Tibial nerve (tissue), 4 donors: ENCODE results near the gene BNC1. TPM values are rescaled to one million over a fixed set of nuclear protein-coding genes. Genes with fewer than 3 reads are reported as not detected.

Source experiments
- DNase-seq, 2 donors: peaks; one replicate each; pipeline ENCODE4 v3.0.0-alpha.2; 2019; ENCODE audit warnings: low spot score in 2 of 2
- H3K27ac ChIP-seq, 4 donors: fragments of 200-600 bp; sonication (generic) in 3 of 4; one replicate each; pipeline ENCODE4 v1.5.1; 2017 to 2019; ENCODE audit warnings: mild to moderate bottlenecking in 1 of 4
- H3K27me3 ChIP-seq, 2 donors: fragments of 200-600 bp; sonication (generic) in 1 of 2; one replicate each; pipeline versions ENCODE4 v1.5.1 to v1.6.0; 2017 to 2019
- H3K36me3 ChIP-seq, 3 donors: fragments of 200-600 bp; sonication (generic); one replicate each; pipeline ENCODE4 v1.5.1; 2018 to 2019
- H3K4me1 ChIP-seq, 4 donors: fragments of 200-600 bp; sonication (generic) in 3 of 4; one replicate each; pipeline ENCODE4 v1.5.1; 2017 to 2019
- H3K4me3 ChIP-seq, 4 donors: fragments of 200-600 bp; sonication (generic) in 3 of 4; one replicate each; pipeline ENCODE4 v1.5.1; 2017 to 2019; ENCODE audit warnings: mild to moderate bottlenecking in 1 of 4, moderate library complexity in 1 of 4
- H3K9me3 ChIP-seq, 4 donors: fragments of 200-600 bp; sonication (generic) in 3 of 4; one replicate each; pipeline ENCODE4 v1.5.1; 2017 to 2019
- CTCF ChIP-seq, 5 experiments: fragments of 200-600 bp in 3 of 5; fragments of 450-650 bp in 2 of 5; sonication (generic) in 3 of 5; IDR thresholded peaks; one replicate each; pipeline ENCODE4 v1.5.1; 2016 to 2019; ENCODE audit warnings: antibody characterized with exemption in 5 of 5, mild to moderate bottlenecking in 3 of 5, moderate library complexity in 2 of 5
- EP300 ChIP-seq, 2 donors: sonication (generic); formaldehyde crosslinking; IDR thresholded peaks; one replicate each; pipeline ENCODE4 v1.6.1; 2017; ENCODE audit warnings: antibody characterized with exemption in 2 of 2, mild to moderate bottlenecking in 1 of 2
- POLR2A ChIP-seq, 2 donors: fragments of 450-650 bp; IDR thresholded peaks; one replicate each; pipeline ENCODE4 v1.6.1; 2017; ENCODE audit warnings: antibody characterized with exemption in 2 of 2, mild to moderate bottlenecking in 2 of 2, moderate library complexity in 2 of 2
- WGBS, 2 donors: methylation state at CpG; one replicate each; pipeline ENCODE4 v1.1.5; 2018; 5-methylcytosine and 5-hydroxymethylcytosine counted together
- total RNA-seq, 4 donors: library from RNA; depleted of rRNA; stranded (reverse); fragments of >200 nt; gene quantifications; one replicate each; pipeline ENCODE4 v1.1.0, GENCODE V29; 2016

Gene BNC1
- total RNA-seq, 4 donors from 2014 or later: under 0.01 to 1.4 (median 0.21) TPM; not detected in 1

DNA sequence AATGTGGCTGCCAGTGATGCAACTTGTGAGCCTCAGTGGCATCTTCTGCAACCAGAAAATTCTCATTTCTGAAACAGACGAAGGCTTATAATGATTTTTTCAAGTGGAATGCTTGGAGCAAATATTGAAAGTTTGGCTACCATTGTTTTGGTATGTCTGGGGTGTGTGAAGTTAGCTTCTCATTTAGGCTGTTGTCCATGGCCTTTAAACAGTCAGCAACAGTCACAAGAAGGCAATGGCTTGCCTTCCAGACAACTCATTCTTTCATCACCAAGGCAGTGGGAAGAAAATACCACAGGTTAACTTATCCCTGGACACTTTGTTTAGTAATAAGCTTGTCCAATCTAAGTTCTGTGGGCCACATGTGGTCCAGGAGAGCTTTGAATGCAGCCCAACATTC lies 4.7 kb upstream of the BNC1 start:
- no peaks in the 10 kb centered on the region for H3K36me3 ChIP-seq
- H3K27ac ChIP-seq: no peak overlapping the region
- H3K4me3 ChIP-seq: no peak overlapping the region
- no peak for TF ChIP-seq POLR2A (IDR thresholded peaks at IDR 0.05)
- TF ChIP-seq CTCF (IDR thresholded peaks at IDR 0.05): no peak
- TF ChIP-seq EP300 (IDR thresholded peaks at IDR 0.05): no peak
- H3K27me3 ChIP-seq: peaks cover 0 to 32% of the 10 kb centered on the region in 2 donors
- peaks cover 0 to 7% (median 0%) of the 10 kb centered on the region in 4 donors for H3K4me1 ChIP-seq
- 90 to 95% methylated on average over 1 of the region's 1 CpG for WGBS, 2 donors
- no peaks in the 10 kb centered on the region for H3K9me3 ChIP-seq
- DNase-seq: no peak

GRCh38 chr15:83288381-83288801 lies 3.9 kb upstream of the BNC1 start:
- no peak for DNase-seq
- TF ChIP-seq POLR2A (IDR thresholded peaks at IDR 0.05) (no peak), CTCF (IDR thresholded peaks at IDR 0.05) (no peak), EP300 (IDR thresholded peaks at IDR 0.05) (no peak)
- peaks cover 0 to 39% of the 10 kb centered on the region in 2 donors for H3K27me3 ChIP-seq
- H3K27ac ChIP-seq: no peak overlapping the region
- H3K4me1 ChIP-seq: peaks cover 0 to 15% (median 5%) of the 10 kb centered on the region in 4 donors
- 81 to 86% methylated on average over 7 of the region's 7 CpGs for WGBS, 2 donors
- no peak overlapping the region for H3K4me3 ChIP-seq
- no peaks in the 10 kb centered on the region for H3K36me3 ChIP-seq
- no peaks in the 10 kb centered on the region for H3K9me3 ChIP-seq

DNA sequence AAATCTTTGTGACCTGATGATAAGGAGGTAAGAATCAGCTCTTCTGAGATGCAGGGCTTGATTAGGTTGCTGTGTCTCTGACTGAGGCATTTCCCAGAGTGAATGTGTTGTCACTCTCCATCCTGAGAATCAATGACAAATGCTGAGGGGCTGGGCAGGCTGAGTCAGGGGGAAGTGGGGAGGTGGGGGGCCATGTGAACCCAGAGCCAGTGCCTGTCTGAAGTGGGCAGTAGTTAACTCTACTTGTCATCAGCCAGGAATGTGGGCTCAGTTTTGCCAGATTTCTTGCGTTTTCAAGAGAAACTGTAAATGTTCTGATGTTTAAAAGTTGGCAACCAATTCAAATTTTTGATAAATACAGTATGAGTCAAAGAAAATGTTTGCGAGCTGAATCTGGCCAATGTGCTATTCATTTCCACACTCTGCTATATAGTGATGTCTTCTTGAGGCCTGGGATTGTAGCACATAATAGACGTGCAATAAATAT lies 3.1 kb upstream of the BNC1 start:
- 33% methylated on average over 3 of the region's 3 CpGs for WGBS, 2 donors
- H3K4me3 ChIP-seq: no peak overlapping the region
- no peak for DNase-seq
- H3K4me1 ChIP-seq: peaks cover 0 to 22% (median 7%) of the 10 kb centered on the region in 4 donors
- H3K27ac ChIP-seq: no peak overlapping the region
- no peaks in the 10 kb centered on the region for H3K36me3 ChIP-seq
- TF ChIP-seq POLR2A (IDR thresholded peaks at IDR 0.05): no peak
- TF ChIP-seq EP300 (IDR thresholded peaks at IDR 0.05): no peak
- no peak for TF ChIP-seq CTCF (IDR thresholded peaks at IDR 0.05)
- H3K9me3 ChIP-seq: no peaks in the 10 kb centered on the region
- H3K27me3 ChIP-seq: peaks cover 0 to 47% of the 10 kb centered on the region in 2 donors

DNA sequence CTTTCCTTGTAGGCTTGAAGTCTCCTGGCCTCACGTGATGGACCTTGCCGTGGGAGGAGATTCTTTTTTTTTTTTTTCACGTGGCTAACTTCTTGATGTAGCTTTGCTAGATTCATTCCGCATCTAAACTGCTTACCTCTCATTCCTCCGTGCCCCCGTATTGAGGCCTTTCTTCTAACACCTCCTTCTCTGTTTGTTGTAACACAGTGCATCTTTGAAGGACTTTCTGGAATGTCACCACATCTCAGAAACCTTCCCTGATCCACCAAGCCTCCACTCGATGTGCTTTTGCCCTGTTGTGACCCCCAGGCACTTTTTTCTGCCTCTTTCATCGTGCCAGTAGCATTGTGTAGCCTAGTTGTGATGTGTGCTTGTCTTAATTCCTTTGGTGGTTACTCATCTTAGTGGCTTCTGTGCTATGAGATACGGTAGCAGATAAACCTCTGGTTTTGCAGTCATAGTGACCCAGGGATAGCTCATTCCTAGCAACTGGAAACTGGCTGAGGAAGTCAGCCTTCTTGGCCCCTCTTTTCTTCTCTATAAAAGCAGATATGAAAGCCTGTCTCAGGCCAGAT lies 1.6 kb upstream of the BNC1 start:
- Histone ChIP-seq H3K4me3 (no peak overlapping the region), H3K27me3 (peaks cover 0 to 63% of the 10 kb centered on the region in 2 donors), H3K4me1 (peaks cover 0 to 22% (median 7%) of the 10 kb centered on the region in 4 donors), H3K27ac (no peak overlapping the region), H3K36me3 (no peaks in the 10 kb centered on the region), H3K9me3 (no peaks in the 10 kb centered on the region)
- WGBS, 2 donors: 70 to 75% methylated on average over 9 of the region's 9 CpGs
- no peak for DNase-seq
- TF ChIP-seq POLR2A (IDR thresholded peaks at IDR 0.05) (no peak), EP300 (IDR thresholded peaks at IDR 0.05) (no peak), CTCF (IDR thresholded peaks at IDR 0.05) (no peak)

GRCh38 chr15:83285284-83285978 lies 967 bp upstream of the BNC1 start:
- H3K27ac ChIP-seq: no peak overlapping the region
- TF ChIP-seq POLR2A (IDR thresholded peaks at IDR 0.05) (no peak), EP300 (IDR thresholded peaks at IDR 0.05) (no peak), CTCF (IDR thresholded peaks at IDR 0.05) (no peak)
- H3K9me3 ChIP-seq: no peaks in the 10 kb centered on the region
- no peak overlapping the region for H3K4me3 ChIP-seq
- peaks cover 0 to 22% (median 7%) of the 10 kb centered on the region in 4 donors for H3K4me1 ChIP-seq
- peaks cover 0 to 69% of the 10 kb centered on the region in 2 donors for H3K27me3 ChIP-seq
- H3K36me3 ChIP-seq: no peaks in the 10 kb centered on the region
- DNase-seq: no peak
- WGBS, 2 donors: 59 to 65% methylated on average over 19 of the region's 19 CpGs
